ENCODE results near the gene DKK1. TPM values are rescaled to one million over a fixed set of nuclear protein-coding genes. Genes with fewer than 3 reads are reported as not detected.
"Not testable (repeated sequence)": the region's sequence is repeated elsewhere in the genome, so short reads cannot be mapped to it uniquely, and the experiment has no call there.

DKK1 gene
- total RNA-seq, 2 donors from 2014 or later, result not detected

GRCh38 chr10:52357971-52358370 is 43.9 kb downstream of the DKK1 start:
- no peak for ATAC-seq
- H3K9me3 ChIP-seq (ENCODE audit: control insufficient read depth, low read length, poor library complexity, severe bottlenecking), result peaks cover 2% of the 10 kb centered on the region
- no peaks in the 10 kb centered on the region for H3K27me3 Mint-ChIP-seq
- no peaks in the 10 kb centered on the region for H3K36me3 Mint-ChIP-seq (ENCODE audit: low read depth)
- no peak overlapping the region for H3K4me3 Mint-ChIP-seq
- H3K27ac Mint-ChIP-seq, result no peak overlapping the region
- no peaks in the 10 kb centered on the region for H3K4me1 Mint-ChIP-seq
- no peak for DNase-seq

- no peak for ATAC-seq
- H3K4me1 Mint-ChIP-seq, result no peaks in the 10 kb centered on the region
- no peaks in the 10 kb centered on the region for H3K36me3 Mint-ChIP-seq (ENCODE audit: low read depth)
- H3K4me3 Mint-ChIP-seq, result no peak overlapping the region
- H3K9me3 ChIP-seq (ENCODE audit: control insufficient read depth, low read length, poor library complexity, severe bottlenecking), result peaks cover 2% of the 10 kb centered on the region
- H3K27me3 Mint-ChIP-seq, result no peaks in the 10 kb centered on the region
- no peak overlapping the region for H3K27ac Mint-ChIP-seq
- DNase-seq, result no peak
Measured at GRCh38 chr10:52359441-52359840, 45.4 kb downstream of the DKK1 start.

- ATAC-seq; H3K4me3 Mint-ChIP-seq; H3K9me3 ChIP-seq (ENCODE audit: control insufficient read depth, low read length, poor library complexity, severe bottlenecking); H3K27me3 Mint-ChIP-seq; H3K4me1 Mint-ChIP-seq; H3K36me3 Mint-ChIP-seq (ENCODE audit: low read depth); H3K27ac Mint-ChIP-seq; DNase-seq: not testable (repeated sequence)
Measured at GRCh38 chr10:52365547-52366432, 51.7 kb downstream of the DKK1 start.

Data from T-helper 17 cell (primary cell).